HCT116 (cell line): ENCODE measurements around the gene MBLAC1. TPM values are rescaled to one million over a fixed set of nuclear protein-coding genes. Genes with fewer than 3 reads are reported as not detected.

Source experiments
- ATAC-seq: fragments of 200-7000 bp; cut with Tn5 transposase; 2 replicates; pipeline ENCODE4 v1.9.1; 2020; ENCODE audit warnings: mild to moderate bottlenecking, moderate library complexity
- BruUV-seq: library from RNA; stranded (reverse); fragments of 400-500 nt; replicated peaks from 2 replicates; lab custom pipeline; 2021; lab: Mats Ljungman, UMichigan
- CTCF ChIA-PET: fragments of 300-600 bp; sonication (Branson Sonifier 250); formaldehyde crosslinking; loops from one replicate; lab custom pipeline; 2021; ENCODE audit warnings: antibody characterized with exemption; lab: Charles Lee
- POLR2A ChIA-PET: fragments of 300-600, 350-600 bp; sonication (Branson Sonifier 250); formaldehyde crosslinking; loops from one replicate; lab custom pipeline; 2021; ENCODE audit warnings: antibody characterized with exemption; lab: Charles Lee
- RAD21 ChIA-PET, 2 experiments: fragments of 300-600 bp; sonication (Branson Sonifier 250); formaldehyde crosslinking; loops; one replicate each; lab custom pipeline; 2023; ENCODE audit warnings: low total read pairs in 2 of 2; ENCODE audit not compliant: uncharacterized antibody in 2 of 2, unreplicated experiment in 2 of 2, low non-redundant PET in 1 of 2; lab: Charles Lee
- DNase-seq: peaks from one replicate; pipeline ENCODE4 v3.0.0-alpha.2; 2010; ENCODE audit warnings: low read depth, low spot score
- H2AFZ ChIP-seq: fragments of 200-600 bp; shearing (Covaris generic), sonication (generic); 2 replicates; pipeline ENCODE4 v1.6.1; 2017; ENCODE audit warnings: low read depth, mixed run types, mixed read lengths, antibody characterized with exemption, low read length; ENCODE audit not compliant: poor library complexity, severe bottlenecking
- H3K27ac ChIP-seq: 2 replicates; pipeline ENCODE4 v1.5.1; 2012; ENCODE audit warnings: low read depth, low read length
- H3K27me3 ChIP-seq: fragments of 200-600 bp; sonication (generic); 2 replicates; pipeline ENCODE4 v1.6.1; 2016; ENCODE audit warnings: mixed run types, low read length, mixed read lengths; ENCODE audit not compliant: insufficient read depth
- H3K36me3 ChIP-seq, 2 experiments: fragments of 200-500 bp in 1 of 2; fragments of 200-600 bp in 1 of 2; sonication (Bioruptor generic) in 1 of 2; sonication (generic) in 1 of 2; 2 replicates each; pipeline versions ENCODE4 v1.5.1 to v1.6.1; 2014 to 2016; ENCODE audit warnings: low read length in 2 of 2, inconsistent platforms in 1 of 2, mixed read lengths in 1 of 2, mixed run types in 1 of 2; ENCODE audit not compliant: insufficient read depth in 2 of 2, control insufficient read depth in 1 of 2
- H3K4me1 ChIP-seq, 2 experiments: fragments of 200-600 bp in 1 of 2; sonication (generic) in 1 of 2; 2 replicates each; pipeline versions ENCODE4 v1.5.1 to v1.6.1; 2012 to 2017; ENCODE audit warnings: low read length in 2 of 2, inconsistent platforms in 1 of 2, mild to moderate bottlenecking in 1 of 2, mixed read lengths in 1 of 2, mixed run types in 1 of 2, moderate library complexity in 1 of 2; ENCODE audit not compliant: insufficient read depth in 2 of 2, control insufficient read depth in 1 of 2
- H3K4me2 ChIP-seq: fragments of 200-600 bp; sonication (generic); 2 replicates; pipeline ENCODE4 v1.6.1; 2017; ENCODE audit warnings: mixed run types, low read length, mixed read lengths
- H3K4me3 ChIP-seq, 2 experiments: fragments of 200-600 bp in 1 of 2; sonication (generic) in 1 of 2; replicated peaks in 1 of 2; 2 replicates each; pipeline ENCODE4 v1.5.1; 2011 to 2016; ENCODE audit warnings: low read length in 2 of 2, control low read depth in 1 of 2, low read depth in 1 of 2, mild to moderate bottlenecking in 1 of 2, mixed read lengths in 1 of 2, mixed run types in 1 of 2
- H3K79me2 ChIP-seq: fragments of 200-600 bp; sonication (generic); 2 replicates; pipeline ENCODE4 v1.6.1; 2017; ENCODE audit warnings: mild to moderate bottlenecking, mixed run types, low read length, moderate library complexity, mixed read lengths; ENCODE audit not compliant: insufficient read depth
- H3K9ac ChIP-seq: fragments of 200-600 bp; sonication (generic); 2 replicates; pipeline ENCODE4 v1.6.1; 2016; ENCODE audit warnings: low read length, mixed read lengths
- H3K9me2 ChIP-seq: fragments of 200-600 bp; sonication (generic), shearing (Covaris generic); 2 replicates; pipeline ENCODE4 v1.6.1; 2017; ENCODE audit warnings: mixed run types, mild to moderate bottlenecking, moderate library complexity; ENCODE audit not compliant: insufficient read depth
- H3K9me3 ChIP-seq, 2 experiments: fragments of 200-500 bp in 1 of 2; fragments of 200-600 bp in 1 of 2; sonication (Bioruptor generic) in 1 of 2; sonication (generic) in 1 of 2; 2 replicates each; pipeline ENCODE4 v1.6.1; 2014 to 2017; ENCODE audit warnings: low read length in 2 of 2, mixed read lengths in 2 of 2, inconsistent platforms in 1 of 2, low read depth in 1 of 2, mild to moderate bottlenecking in 1 of 2, mixed run types in 1 of 2, moderate library complexity in 1 of 2; ENCODE audit not compliant: control insufficient read depth in 1 of 2, insufficient read depth in 1 of 2
- H4K20me1 ChIP-seq: fragments of 200-600 bp; sonication (generic), shearing (Covaris generic); 2 replicates; pipeline ENCODE4 v1.6.1; 2017; ENCODE audit warnings: mixed run types, mild to moderate bottlenecking, moderate library complexity; ENCODE audit not compliant: insufficient read depth
- CEBPB ChIP-seq: IDR thresholded peaks from 2 replicates; pipeline ENCODE4 v1.6.1; 2012; ENCODE audit warnings: low read depth
- EGR1 ChIP-seq: IDR thresholded peaks from 2 replicates; pipeline ENCODE4 v1.6.1; 2012; ENCODE audit warnings: low read depth
- ELF1 ChIP-seq: IDR thresholded peaks from 2 replicates; pipeline ENCODE4 v1.6.1; 2012; ENCODE audit warnings: low read depth, borderline replicate concordance
- EZH2 ChIP-seq: fragments of 200-600 bp; sonication (generic); IDR thresholded peaks from 2 replicates; pipeline ENCODE4 v1.6.1; 2017; ENCODE audit warnings: antibody characterized with exemption, mixed run types
- EZH2phosphoT487 ChIP-seq: fragments of 200-600 bp; IDR thresholded peaks from 2 replicates; pipeline ENCODE4 v1.6.1; 2018; ENCODE audit warnings: antibody characterized with exemption, borderline replicate concordance
- JUND ChIP-seq: IDR thresholded peaks from 2 replicates; pipeline ENCODE4 v1.6.1; 2012
- MAX ChIP-seq: IDR thresholded peaks from 2 replicates; pipeline ENCODE4 v1.6.1; 2012
- POLR2A ChIP-seq: IDR thresholded peaks from 2 replicates; pipeline ENCODE4 v1.7.0; 2011; ENCODE audit warnings: borderline replicate concordance; ENCODE audit not compliant: insufficient read depth, insufficient read length; ENCODE audit errors: extremely low read depth
- POLR2AphosphoS5 ChIP-seq: IDR thresholded peaks from 2 replicates; pipeline ENCODE4 v1.6.1; 2011; ENCODE audit warnings: mild to moderate bottlenecking, low read depth, low read length, moderate library complexity
- RAD21 ChIP-seq: IDR thresholded peaks from 2 replicates; pipeline ENCODE4 v1.6.1; 2012; ENCODE audit warnings: low read depth, mild to moderate bottlenecking
- REST ChIP-seq: IDR thresholded peaks from 2 replicates; pipeline ENCODE4 v1.6.1; 2012; ENCODE audit warnings: low read depth
- SIN3A ChIP-seq: IDR thresholded peaks from 2 replicates; pipeline ENCODE4 v1.6.1; 2012; ENCODE audit warnings: low read depth
- SP1 ChIP-seq: IDR thresholded peaks from 2 replicates; pipeline ENCODE4 v1.6.1; 2012; ENCODE audit warnings: low read depth
- SRF ChIP-seq: IDR thresholded peaks from 2 replicates; pipeline ENCODE4 v1.6.1; 2012; ENCODE audit warnings: low read depth
- TCF7L2 ChIP-seq: IDR thresholded peaks from 2 replicates; pipeline ENCODE4 v1.7.0; 2011; ENCODE audit warnings: borderline replicate concordance, inconsistent platforms; ENCODE audit not compliant: insufficient read depth, insufficient read length; ENCODE audit errors: extremely low read depth
- YY1 ChIP-seq: IDR thresholded peaks from 2 replicates; pipeline ENCODE4 v1.6.1; 2011; ENCODE audit warnings: low read length, low read depth, moderate library complexity, mild to moderate bottlenecking; ENCODE audit not compliant: insufficient replicate concordance; ENCODE audit errors: extremely low read depth
- ZFX ChIP-seq: fragments of 450-650 bp; IDR thresholded peaks from 2 replicates; pipeline ENCODE4 v1.6.1; 2017
- intact Hi-C: fragments of 100-400 bp; cut with micrococcal nuclease; formaldehyde crosslinking; loops from 2 replicates; pipeline ENCODE4 v1.10.0; 2022
- total RNA-seq: library from RNA; stranded (reverse); gene quantifications from one replicate; pipeline ENCODE4 v1.2.1, GENCODE V29; 2021; ENCODE audit not compliant: unreplicated experiment
- TF ChIP-seq, protein P1 (sequence below), 3 experiments: fragments of 200-600 bp in 1 of 3; sonication (generic) in 1 of 3; IDR thresholded peaks in 2 of 3; conservative IDR thresholded peaks in 1 of 3; 2 replicates each; pipeline ENCODE4 v1.5.1; 2012 to 2017; ENCODE audit warnings: low read depth in 2 of 3, low read length in 2 of 3, antibody characterized with exemption in 1 of 3, borderline replicate concordance in 1 of 3, control low read depth in 1 of 3, mild to moderate bottlenecking in 1 of 3, mixed read lengths in 1 of 3, mixed run types in 1 of 3, moderate library complexity in 1 of 3; ENCODE audit not compliant: insufficient read depth in 1 of 3

The MBLAC1 gene
- total RNA-seq, 1 experiment from 2014 or later, result 2.0 TPM

DNA sequence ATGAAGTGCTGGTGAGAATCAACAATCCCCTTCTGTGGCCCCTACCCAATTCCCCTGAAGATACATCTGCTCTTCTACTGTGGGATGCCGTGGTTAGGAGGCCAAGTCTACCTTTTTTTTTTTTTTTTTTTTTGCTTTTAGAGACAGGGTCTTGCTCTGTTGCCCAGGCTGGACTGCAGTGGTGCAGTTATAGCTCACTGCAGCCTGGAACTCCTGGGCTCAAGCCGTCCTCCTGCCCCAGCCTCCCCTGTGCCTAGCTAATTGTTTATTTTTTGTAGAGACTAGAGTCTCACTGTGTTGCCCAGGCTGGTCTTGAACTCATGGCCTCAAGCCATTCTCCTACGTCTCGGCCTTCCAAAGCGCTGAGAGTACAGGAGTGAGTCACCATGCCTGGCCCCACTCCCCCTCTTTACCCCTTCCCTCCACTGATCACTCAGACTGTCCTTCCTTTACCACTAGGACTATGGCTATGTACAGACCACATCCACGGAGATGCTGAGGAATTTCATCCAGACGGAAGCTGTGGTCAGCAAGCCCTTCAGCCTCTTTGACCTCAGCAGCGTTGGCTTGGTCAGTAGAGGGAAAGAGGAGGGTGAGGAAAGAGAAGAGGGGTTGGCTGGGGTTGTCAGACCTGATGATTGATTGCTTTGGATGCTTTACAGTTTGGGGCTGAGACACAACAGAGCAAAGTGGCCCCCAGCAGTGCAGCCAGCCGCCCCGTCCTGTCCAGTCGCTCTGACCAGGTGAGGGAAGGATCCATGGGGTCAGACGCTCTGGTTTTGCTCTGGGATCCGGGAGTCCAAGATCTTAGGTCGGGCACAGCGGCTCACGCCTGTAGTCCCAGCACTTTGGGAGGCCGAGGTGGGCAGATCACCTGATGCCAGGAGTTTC lies 23.6 kb upstream of the MBLAC1 start (continued):
- TF ChIP-seq SIN3A (no peak), EZH2phosphoT487 (no peak)
- TF ChIP-seq, all 23 proteins: peak for 0

DNA sequence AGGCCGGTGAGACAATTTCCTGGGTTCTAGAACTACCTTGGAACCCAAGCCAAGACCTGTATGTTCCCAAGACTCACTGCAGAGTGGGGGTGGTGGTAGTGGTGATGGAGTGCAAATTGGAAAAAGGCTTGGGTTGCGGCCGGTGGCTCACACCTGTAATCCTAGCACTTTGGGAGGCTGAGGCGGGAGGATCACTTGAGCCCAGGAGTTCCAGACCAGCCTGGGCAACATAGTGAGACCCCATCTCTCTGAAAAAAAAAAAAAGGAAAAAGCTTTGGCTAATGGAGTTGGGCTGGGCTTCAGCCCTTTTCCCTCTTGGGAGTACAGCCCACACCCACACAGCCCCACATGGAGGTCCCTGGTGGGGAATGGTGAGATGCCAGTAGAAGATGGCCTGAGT lies 21.2 kb upstream of the MBLAC1 start:
- CTCF ChIA-PET, result no interaction called here
- H3K9me3 ChIP-seq, result no peaks in the 10 kb centered on the region
- no peak overlapping the region for H3K27ac ChIP-seq
- no peak overlapping the region for H3K9ac ChIP-seq
- peaks cover 0 to 22% of the 10 kb centered on the region in 2 experiments; a peak in 3 of 4 replicates for H3K36me3 ChIP-seq
- H3K4me3 ChIP-seq, result no peak overlapping the region
- H3K27me3 ChIP-seq, result no peaks in the 10 kb centered on the region
- H4K20me1 ChIP-seq, result no peaks in the 10 kb centered on the region
- no peak for ATAC-seq
- H2AFZ ChIP-seq, result no peak overlapping the region
- H3K4me1 ChIP-seq, result peaks cover 6 to 16% of the 10 kb centered on the region in 2 experiments; a peak in 3 of 4 replicates
- no peak overlapping the region for H3K4me2 ChIP-seq
- intact Hi-C loops, result no loop called here
- no peak for DNase-seq
- RAD21 ChIA-PET, result no interaction called here
- H3K9me2 ChIP-seq, result no peaks in the 10 kb centered on the region
- peaks cover 13% of the 10 kb centered on the region; the same call in 1 of the 2 replicates for H3K79me2 ChIP-seq
- TF ChIP-seq SIN3A (no peak), POLR2AphosphoS5 (no peak), SRF (no peak), SP1 (no peak), ELF1 (no peak), MAX (no peak), JUND (no peak), CEBPB (no peak), TCF7L2 (no peak), POLR2A (no peak), REST (no peak), EGR1 (no peak), YY1 (no peak), EZH2 (no peak), RAD21 (no peak), EZH2phosphoT487 (no peak), ZFX (no peak)
- TF ChIP-seq, protein P1, sequence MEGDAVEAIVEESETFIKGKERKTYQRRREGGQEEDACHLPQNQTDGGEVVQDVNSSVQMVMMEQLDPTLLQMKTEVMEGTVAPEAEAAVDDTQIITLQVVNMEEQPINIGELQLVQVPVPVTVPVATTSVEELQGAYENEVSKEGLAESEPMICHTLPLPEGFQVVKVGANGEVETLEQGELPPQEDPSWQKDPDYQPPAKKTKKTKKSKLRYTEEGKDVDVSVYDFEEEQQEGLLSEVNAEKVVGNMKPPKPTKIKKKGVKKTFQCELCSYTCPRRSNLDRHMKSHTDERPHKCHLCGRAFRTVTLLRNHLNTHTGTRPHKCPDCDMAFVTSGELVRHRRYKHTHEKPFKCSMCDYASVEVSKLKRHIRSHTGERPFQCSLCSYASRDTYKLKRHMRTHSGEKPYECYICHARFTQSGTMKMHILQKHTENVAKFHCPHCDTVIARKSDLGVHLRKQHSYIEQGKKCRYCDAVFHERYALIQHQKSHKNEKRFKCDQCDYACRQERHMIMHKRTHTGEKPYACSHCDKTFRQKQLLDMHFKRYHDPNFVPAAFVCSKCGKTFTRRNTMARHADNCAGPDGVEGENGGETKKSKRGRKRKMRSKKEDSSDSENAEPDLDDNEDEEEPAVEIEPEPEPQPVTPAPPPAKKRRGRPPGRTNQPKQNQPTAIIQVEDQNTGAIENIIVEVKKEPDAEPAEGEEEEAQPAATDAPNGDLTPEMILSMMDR (IDR thresholded peaks at IDR 0.05 in 2 of 3, conservative IDR thresholded peaks at IDR 0.05 in 1 of 3; ENCODE audit: borderline replicate concordance in 1 of 3, insufficient read depth in 1 of 3, low read depth in 2 of 3, low read length in 2 of 3), result no peak
- TF ChIP-seq, all 23 proteins: peak for 0
- BruUV-seq, result no TSS peak
- POLR2A ChIA-PET, result interaction anchor here (0.6 kb wide), 1 partner anchor 9 kb away, joined by 3 read pairs; no protein-coding TSS in a partner anchor
